Esophagus muscularis mucosa (tissue), 4 donors: ENCODE results near the gene SSBP4. TPM values are rescaled to one million over a fixed set of nuclear protein-coding genes. Genes with fewer than 3 reads are reported as not detected.

Experiments used
- DNase-seq: peaks from one replicate; pipeline ENCODE4 v3.0.0-alpha.2; 2017; ENCODE audit errors: extremely low spot score
- H3K27ac ChIP-seq, 4 donors: fragments of 200-600 bp; sonication (generic); replicated peaks in 1 of 4; 1 replicate in 3 of 4; 2 replicates in 1 of 4; pipeline ENCODE4 v1.5.1; 2016 to 2019; ENCODE audit warnings: mild to moderate bottlenecking in 1 of 4
- H3K27me3 ChIP-seq, 4 donors: fragments of 200-600 bp; sonication (generic); one replicate each; pipeline versions ENCODE4 v1.5.1 to v1.6.0; 2016 to 2019
- H3K36me3 ChIP-seq, 4 donors: fragments of 200-600 bp; sonication (generic); one replicate each; pipeline ENCODE4 v1.5.1; 2016 to 2019
- H3K4me1 ChIP-seq, 4 donors: fragments of 200-600 bp; sonication (generic); one replicate each; pipeline ENCODE4 v1.5.1; 2016 to 2019
- H3K4me3 ChIP-seq, 4 donors: fragments of 200-600 bp; sonication (generic); 1 replicate in 2 of 4; 2 replicates in 2 of 4; pipeline ENCODE4 v1.5.1; 2016 to 2019; ENCODE audit warnings: mild to moderate bottlenecking in 4 of 4, moderate library complexity in 1 of 4
- H3K9me3 ChIP-seq, 4 donors: fragments of 200-600 bp; sonication (generic); 1 replicate in 3 of 4; 2 replicates in 1 of 4; pipeline ENCODE4 v1.5.1; 2016 to 2019
- EP300 ChIP-seq: sonication (generic); formaldehyde crosslinking; IDR thresholded peaks from one replicate; pipeline ENCODE4 v1.6.1; 2017; ENCODE audit warnings: antibody characterized with exemption
- POLR2A ChIP-seq: fragments of 450-650 bp; IDR thresholded peaks from one replicate; pipeline ENCODE4 v1.6.1; 2017; ENCODE audit warnings: antibody characterized with exemption, moderate library complexity, mild to moderate bottlenecking, low read depth
- POLR2AphosphoS5 ChIP-seq, 2 donors: sonication (generic); formaldehyde crosslinking; IDR thresholded peaks; one replicate each; pipeline ENCODE4 v1.6.1; 2017; ENCODE audit warnings: antibody characterized with exemption in 2 of 2
- WGBS: methylation state at CpG from one replicate; pipeline ENCODE4 v1.1.5; 2018; 5-methylcytosine and 5-hydroxymethylcytosine counted together
- intact Hi-C: fragments of 100-400 bp; cut with DNase I; formaldehyde crosslinking; loops from one replicate; pipeline ENCODE4 v1.15.1; 2023
- total RNA-seq, 4 donors: library from RNA; depleted of rRNA; stranded (reverse); fragments of >200 nt; gene quantifications; one replicate each; pipeline versions ENCODE4 v1.1.0 to v1.2.1, GENCODE V29; 2016
- TF ChIP-seq, protein P1 (sequence below), 3 experiments: fragments of 200-600 bp in 2 of 3; fragments of 450-650 bp in 1 of 3; sonication (generic) in 2 of 3; IDR thresholded peaks; one replicate each; pipeline ENCODE4 v1.5.1; 2017 to 2019; ENCODE audit warnings: antibody characterized with exemption in 3 of 3, mild to moderate bottlenecking in 2 of 3, moderate library complexity in 1 of 3

SSBP4 gene
- total RNA-seq, 4 donors from 2014 or later = 53.2 to 109 (median 77.8) TPM

GRCh38 chr19:18429717-18430416 is 10.7 kb downstream of the SSBP4 start:
- Histone ChIP-seq H3K36me3 (peaks cover 0 to 18% (median 14%) of the 10 kb centered on the region in 4 donors), H3K27ac (peak overlapping the region; percentile 75 to 86 (median 82)), H3K9me3 (no peaks in the 10 kb centered on the region), H3K4me1 (peaks cover 56 to 96% (median 79%) of the 10 kb centered on the region in 4 donors), H3K4me3 (peak overlapping the region; percentile 56 to 66 (median 61)), H3K27me3 (no peaks in the 10 kb centered on the region)
- intact Hi-C loops = no loop called here
- DNase-seq = no peak
- WGBS = 41% methylated on average over 8 of the region's 13 CpGs
- TF ChIP-seq POLR2A (no peak), POLR2AphosphoS5 (IDR thresholded peaks at IDR 0.05) (no peak), EP300 (no peak)
- TF ChIP-seq, protein P1, sequence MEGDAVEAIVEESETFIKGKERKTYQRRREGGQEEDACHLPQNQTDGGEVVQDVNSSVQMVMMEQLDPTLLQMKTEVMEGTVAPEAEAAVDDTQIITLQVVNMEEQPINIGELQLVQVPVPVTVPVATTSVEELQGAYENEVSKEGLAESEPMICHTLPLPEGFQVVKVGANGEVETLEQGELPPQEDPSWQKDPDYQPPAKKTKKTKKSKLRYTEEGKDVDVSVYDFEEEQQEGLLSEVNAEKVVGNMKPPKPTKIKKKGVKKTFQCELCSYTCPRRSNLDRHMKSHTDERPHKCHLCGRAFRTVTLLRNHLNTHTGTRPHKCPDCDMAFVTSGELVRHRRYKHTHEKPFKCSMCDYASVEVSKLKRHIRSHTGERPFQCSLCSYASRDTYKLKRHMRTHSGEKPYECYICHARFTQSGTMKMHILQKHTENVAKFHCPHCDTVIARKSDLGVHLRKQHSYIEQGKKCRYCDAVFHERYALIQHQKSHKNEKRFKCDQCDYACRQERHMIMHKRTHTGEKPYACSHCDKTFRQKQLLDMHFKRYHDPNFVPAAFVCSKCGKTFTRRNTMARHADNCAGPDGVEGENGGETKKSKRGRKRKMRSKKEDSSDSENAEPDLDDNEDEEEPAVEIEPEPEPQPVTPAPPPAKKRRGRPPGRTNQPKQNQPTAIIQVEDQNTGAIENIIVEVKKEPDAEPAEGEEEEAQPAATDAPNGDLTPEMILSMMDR (IDR thresholded peaks at IDR 0.05) = no peak

DNA sequence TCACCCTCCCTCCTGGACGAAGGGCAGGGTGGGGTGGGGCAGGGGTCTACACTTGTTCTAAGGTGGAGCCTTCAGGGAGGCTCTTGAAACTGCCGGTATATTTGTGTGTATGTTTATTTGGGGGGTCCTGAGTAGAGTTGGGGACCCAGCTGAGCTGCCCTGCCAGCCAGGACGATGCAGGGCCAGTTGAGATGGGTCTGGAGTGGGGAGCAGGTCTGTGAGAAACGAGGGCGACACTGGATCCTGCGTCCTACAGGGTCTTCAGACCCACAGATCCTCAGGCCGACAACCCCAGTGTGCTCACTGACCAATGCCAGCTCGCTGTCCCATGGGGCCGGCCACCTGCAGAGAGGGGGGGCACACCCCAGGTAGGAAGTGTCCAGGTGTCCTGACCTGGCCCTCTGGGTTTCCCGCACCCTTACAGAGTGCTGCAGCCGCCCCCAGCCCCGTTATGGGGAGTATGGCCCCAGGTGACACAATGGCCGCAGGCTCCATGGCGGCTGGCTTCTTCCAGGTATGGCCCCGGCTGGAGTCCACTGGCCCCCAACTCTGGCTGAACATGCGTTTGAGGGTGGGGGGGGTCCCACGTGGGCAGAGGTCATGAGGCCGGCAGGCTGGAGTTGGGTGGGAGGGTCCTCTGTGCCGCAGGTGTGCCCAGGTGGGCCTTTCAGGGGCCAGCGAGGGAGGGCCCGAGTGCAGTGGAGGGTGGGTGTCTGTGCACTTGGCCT is 11.4 kb downstream of the SSBP4 start:
- intact Hi-C loops = no loop called here
- peak overlapping the region in 1 of 4 donors; percentile 86 for H3K27ac ChIP-seq
- DNase-seq = no peak
- H3K4me3 ChIP-seq = no peak overlapping the region
- peaks cover 0 to 26% (median 21%) of the 10 kb centered on the region in 4 donors for H3K36me3 ChIP-seq
- no peaks in the 10 kb centered on the region for H3K27me3 ChIP-seq
- TF ChIP-seq POLR2AphosphoS5 (IDR thresholded peaks at IDR 0.05) (no peak), EP300 (no peak), POLR2A (no peak)
- TF ChIP-seq, protein P1 (IDR thresholded peaks at IDR 0.05) = no peak
- H3K4me1 ChIP-seq = peaks cover 49 to 90% (median 73%) of the 10 kb centered on the region in 4 donors
- H3K9me3 ChIP-seq = no peaks in the 10 kb centered on the region
- 88% methylated on average over 11 of the region's 21 CpGs for WGBS

GRCh38 chr19:18431351-18432197 is 12.4 kb downstream of the SSBP4 start:
- no peak for TF ChIP-seq POLR2A
- no peak for TF ChIP-seq POLR2AphosphoS5 (IDR thresholded peaks at IDR 0.05)
- no peak for TF ChIP-seq EP300
- TF ChIP-seq, protein P1 (IDR thresholded peaks at IDR 0.05) = no peak
- Histone ChIP-seq H3K36me3 (peaks cover 0 to 32% (median 25%) of the 10 kb centered on the region in 4 donors), H3K9me3 (no peaks in the 10 kb centered on the region), H3K4me1 (peaks cover 41 to 83% (median 65%) of the 10 kb centered on the region in 4 donors), H3K27me3 (no peaks in the 10 kb centered on the region), H3K27ac (no peak overlapping the region), H3K4me3 (no peak overlapping the region)
- intact Hi-C loops = no loop called here
- DNase-seq = no peak
- WGBS = 76% methylated on average over 13 of the region's 34 CpGs

DNA sequence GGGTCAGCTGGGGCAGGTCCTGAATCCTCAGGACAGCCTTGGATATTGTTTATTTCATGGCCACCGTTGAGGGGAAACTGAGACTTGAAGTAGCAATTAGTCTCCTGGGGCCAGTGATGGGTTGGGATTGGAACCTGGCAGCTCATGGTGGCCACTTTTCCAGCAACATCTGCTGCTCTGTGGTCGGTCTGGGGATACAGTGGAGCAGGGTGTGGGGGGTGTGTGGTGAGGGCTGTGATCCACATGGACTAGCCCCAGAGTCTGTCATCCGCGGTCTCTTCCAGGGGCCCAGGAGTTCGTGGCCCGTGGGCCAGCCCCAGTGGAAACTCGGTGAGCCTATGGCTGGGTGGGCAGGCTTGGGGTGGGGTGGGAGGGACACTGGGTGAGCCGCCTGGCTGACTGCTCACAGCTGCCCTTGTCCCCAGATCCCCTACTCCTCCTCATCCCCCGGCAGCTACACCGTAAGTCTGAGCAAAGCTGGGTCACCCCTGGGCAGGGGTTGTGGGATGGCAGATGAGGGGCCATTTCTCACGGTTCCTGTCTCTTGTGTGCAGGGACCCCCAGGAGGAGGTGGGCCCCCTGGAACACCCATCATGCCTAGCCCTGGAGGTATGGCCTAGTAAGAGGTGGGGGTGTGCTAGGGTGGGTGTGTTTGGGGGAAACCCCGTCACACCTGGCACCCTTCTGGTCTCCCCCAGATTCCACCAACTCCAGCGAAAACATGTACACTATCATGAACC is 13.2 kb downstream of the SSBP4 start:
- Histone ChIP-seq H3K27ac (peak overlapping the region in 3 of 4 donors; percentile 69 to 79 (median 74)), H3K4me1 (peaks cover 41 to 83% (median 65%) of the 10 kb centered on the region in 4 donors), H3K27me3 (no peaks in the 10 kb centered on the region), H3K9me3 (no peaks in the 10 kb centered on the region), H3K36me3 (peaks cover 0 to 32% (median 25%) of the 10 kb centered on the region in 4 donors), H3K4me3 (peak overlapping the region; percentile 56 to 65 (median 62))
- TF ChIP-seq POLR2AphosphoS5 (IDR thresholded peaks at IDR 0.05) (no peak), POLR2A (no peak), EP300 (no peak)
- TF ChIP-seq, protein P1 (IDR thresholded peaks at IDR 0.05) = no peak
- intact Hi-C loops = no loop called here
- WGBS = 77% methylated on average over 6 of the region's 13 CpGs
- DNase-seq = no peak
